NK-92 (cell line): Measurements from ENCODE around the gene OR5D14.

Experiments
- DNase-seq: peaks from one replicate; lab custom pipeline; 2025; ENCODE audit not compliant: unreplicated experiment; lab: John Stamatoyannopoulos, UW

Gene OR5D14

DNA sequence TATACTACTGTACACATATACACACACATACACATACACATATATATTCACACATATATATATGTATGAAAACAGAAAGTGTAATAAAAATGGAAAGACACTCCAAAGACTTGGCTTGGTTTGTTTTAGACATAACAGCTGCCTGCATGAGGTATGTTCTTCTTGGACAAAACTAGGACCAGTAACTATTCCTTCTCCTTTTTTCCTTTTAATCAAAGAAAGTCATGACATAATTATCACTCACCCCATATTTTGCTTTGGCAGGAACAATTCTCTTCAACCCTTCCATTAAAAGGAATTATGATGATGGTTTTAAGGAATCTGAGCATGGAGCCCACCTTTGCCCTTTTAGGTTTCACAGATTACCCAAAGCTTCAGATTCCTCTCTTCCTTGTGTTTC is at the start of gene OR5D14:
OR5D14 (plus strand) TSS at position 301 of the 400 bp plus-strand sequence; CDS start at position 301, 0 bp downstream.
- no peak for DNase-seq

DNA sequence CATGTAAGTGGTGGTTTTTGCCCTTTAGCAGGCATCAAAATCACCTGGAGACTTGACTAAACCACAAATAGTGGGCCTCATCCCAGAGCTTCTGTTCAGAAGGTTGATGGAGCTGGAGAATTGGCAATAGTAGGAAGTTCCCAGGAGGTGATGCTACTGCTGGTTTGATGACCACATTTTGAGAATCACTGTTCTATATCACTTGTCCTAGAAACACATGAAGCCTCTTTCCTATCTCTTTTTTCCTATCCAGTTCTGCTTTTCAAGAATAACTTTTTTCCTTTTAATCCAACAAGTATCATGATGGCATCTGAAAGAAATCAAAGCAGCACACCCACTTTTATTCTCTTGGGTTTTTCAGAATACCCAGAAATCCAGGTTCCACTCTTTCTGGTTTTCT is 22.2 kb upstream of the OR5D14 start, which contains the start of gene OR5D13:
OR5D13 (plus strand) TSS at position 301 of the 400 bp plus-strand sequence; CDS start at position 301, 0 bp downstream.
- DNase-seq: no peak

GRCh38 chr11:55791606-55792005 is 3.8 kb upstream of the OR5D14 start:
- DNase-seq: no peak

GRCh38 chr11:55793321-55793720 is 2.0 kb upstream of the OR5D14 start:
- DNase-seq: no peak

GRCh38 chr11:55806248-55806647 is 10.9 kb downstream of the OR5D14 start:
- no peak for DNase-seq

DNA sequence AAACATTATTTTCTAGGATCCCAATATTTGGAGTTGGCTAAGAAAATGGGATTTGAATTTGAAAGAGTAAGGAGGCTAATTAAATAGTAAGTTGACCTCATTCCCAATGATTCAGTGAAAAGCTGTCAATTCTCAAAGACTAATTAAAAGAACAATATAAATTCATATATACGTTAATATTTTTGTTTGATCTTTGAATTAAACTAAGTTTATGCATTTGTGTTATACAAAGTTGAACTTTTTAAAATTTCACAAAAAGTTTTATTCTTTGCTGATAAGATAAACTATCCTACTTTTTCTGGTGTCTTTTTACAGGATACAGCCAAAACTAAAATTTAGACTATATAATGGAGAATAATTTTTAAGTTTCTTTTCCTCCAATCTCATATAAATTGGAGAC is 15.7 kb downstream of the OR5D14 start, which contains the start of gene OR5L1:
OR5L1 (plus strand) TSS at position 301 of the 400 bp plus-strand sequence. CDS start 100 bp downstream, outside the sequence.
- no peak for DNase-seq

- no peak for DNase-seq
Observed at GRCh38 chr11:55819330-55819729, 24.0 kb downstream of the OR5D14 start, which contains the start of gene OR5D18. OR5D18 (plus strand) TSS chr11:55819630; CDS start chr11:55819630, 0 bp downstream.

DNA sequence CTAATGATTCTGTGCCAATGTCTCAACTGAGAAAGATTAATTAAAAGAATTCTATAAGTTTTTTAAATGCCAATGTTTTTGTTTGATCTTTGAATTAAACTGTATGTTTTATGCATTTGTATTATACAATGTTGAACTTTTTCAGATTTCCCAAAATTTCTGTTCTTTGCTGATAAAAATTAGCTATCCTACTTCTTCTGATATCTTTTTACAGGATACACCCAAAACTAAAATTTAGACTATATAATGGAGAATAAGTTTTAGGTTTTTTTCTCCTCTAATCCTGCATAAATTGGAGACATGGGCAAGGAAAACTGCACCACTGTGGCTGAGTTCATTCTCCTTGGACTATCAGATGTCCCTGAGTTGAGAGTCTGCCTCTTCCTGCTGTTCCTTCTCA is 31.6 kb downstream of the OR5D14 start, which contains the start of gene OR5L2:
OR5L2 (plus strand) TSS at position 301 of the 400 bp plus-strand sequence; CDS start at position 301, 0 bp downstream.
- DNase-seq: no peak

DNA sequence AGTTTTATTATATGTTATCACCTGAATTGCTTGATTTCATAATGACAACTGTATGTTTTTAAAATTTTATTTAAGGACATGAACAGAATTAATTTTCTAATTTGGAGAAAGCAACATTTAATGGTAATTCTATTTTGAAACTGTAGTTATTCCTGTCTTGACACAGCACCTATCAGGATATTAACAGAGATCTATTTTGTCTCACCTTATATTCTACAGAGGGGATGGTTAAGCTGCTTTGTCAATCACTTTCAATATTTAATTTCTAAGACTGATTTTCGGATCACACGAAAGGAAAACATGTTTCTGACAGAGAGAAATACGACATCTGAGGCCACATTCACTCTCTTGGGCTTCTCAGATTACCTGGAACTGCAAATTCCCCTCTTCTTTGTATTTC is 43.1 kb downstream of the OR5D14 start, which contains the start of gene OR5D16:
OR5D16 (plus strand) TSS at position 301 of the 400 bp plus-strand sequence; CDS start at position 301, 0 bp downstream.
- no peak for DNase-seq
